GM21717 (cell line): ENCODE data around the gene GPRC5C.

Experiments used
- ATAC-seq: cut with Tn5 transposase; IDR thresholded peaks from one replicate; pipeline ENCODE4 v1.9.1; 2021; ENCODE audit warnings: mild to moderate bottlenecking, moderate library complexity; ENCODE audit not compliant: unreplicated experiment

GPRC5C gene

DNA sequence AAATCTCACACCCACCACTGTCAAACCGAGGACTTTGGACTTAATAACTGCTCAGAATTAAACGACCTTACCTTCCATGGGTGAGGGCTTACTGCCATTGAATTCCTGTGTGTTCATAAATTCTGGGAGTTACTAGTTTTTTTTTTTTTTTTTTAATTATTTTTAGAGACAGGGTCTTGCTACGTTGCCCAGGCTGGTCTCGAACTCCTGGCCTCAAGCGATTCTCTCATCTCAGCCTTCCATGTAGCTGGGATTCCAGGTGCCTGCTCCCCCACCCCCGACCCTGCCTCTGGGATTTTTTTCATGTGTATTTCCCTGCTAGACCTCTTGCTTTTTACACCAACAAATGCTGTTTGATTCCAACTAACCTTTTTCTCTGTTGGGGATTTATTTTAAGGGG lies 19.7 kb downstream of the GPRC5C start:
- no peak for ATAC-seq

DNA sequence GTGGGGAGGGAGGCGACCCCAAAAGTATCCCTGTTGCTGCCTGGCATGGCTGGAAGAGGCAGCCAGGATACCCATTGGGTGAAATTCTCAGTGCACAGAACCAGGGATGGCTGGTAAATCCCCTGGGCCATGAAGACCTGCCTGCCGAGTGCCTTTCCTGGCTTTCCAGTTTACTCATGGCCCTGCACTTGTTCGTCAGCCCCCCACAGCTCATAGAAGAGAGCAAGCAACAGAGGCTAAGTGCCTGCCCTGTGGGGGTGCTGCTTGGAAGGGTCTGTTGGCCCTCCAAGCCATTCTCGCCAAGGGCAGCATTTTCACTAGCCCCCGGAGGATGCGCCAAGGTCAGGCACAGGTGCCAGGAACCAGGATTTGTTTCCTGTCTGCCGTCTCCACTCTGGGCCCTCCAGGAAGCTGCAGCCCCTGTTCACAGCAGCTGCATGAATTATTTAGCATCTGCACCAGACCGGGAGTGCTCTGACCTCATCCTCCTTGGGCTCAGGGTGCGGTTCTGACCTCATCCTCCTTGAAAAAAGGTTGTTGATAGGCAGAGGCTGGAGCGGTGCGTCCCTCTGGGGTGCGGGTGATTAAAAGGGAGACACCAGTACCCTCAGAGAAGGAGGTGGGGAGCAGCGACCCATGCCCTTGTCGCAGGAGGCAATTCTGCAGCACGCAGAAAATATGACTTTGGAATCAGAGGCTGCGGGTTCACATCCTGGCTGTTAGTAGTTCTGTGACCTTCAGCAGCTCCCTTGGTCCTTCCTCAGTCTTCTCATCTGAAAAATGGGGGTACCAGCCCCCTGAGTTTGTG lies 20.3 kb downstream of the GPRC5C start:
- no peak for ATAC-seq

DNA sequence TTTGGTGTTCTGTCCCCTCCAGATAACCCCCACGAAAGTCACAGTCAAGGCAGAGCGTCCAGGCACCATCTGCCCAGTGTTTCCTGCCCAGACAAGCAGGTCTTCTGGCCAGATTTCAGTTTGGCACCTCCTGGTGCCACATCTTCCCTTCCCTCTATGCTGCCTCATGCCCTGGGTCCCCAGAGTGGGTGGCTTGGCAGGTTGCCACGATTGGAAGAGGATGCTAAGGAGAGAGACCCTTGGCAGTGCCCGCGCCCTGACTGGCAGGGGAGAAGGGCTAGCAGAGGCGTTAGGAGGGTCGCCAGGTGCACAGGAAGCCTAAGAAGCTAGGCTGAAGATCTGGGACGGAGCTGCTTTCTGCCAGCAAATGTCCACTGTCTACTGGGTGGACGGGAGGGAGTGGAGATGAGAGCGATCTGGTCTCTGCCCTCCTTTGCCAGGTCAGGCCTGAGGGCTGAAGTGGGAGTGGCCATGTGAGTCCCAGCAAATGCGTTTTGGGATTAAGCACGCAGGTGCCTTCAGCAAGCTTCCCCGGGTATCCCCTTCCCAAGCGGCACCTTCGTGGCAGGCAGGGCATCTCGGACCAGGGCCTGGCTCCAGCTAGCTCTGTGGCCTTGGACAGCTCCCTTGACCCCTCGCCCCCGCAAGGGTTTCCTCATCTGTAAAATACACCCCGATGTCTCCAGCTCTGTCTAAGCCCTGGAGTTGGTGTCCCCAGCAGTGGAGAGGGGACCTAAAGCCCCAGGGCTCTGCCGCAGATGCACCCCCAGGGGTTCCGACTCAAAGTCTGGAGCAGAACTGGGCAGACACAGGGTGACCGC lies 21.2 kb downstream of the GPRC5C start:
- ATAC-seq: no peak

DNA sequence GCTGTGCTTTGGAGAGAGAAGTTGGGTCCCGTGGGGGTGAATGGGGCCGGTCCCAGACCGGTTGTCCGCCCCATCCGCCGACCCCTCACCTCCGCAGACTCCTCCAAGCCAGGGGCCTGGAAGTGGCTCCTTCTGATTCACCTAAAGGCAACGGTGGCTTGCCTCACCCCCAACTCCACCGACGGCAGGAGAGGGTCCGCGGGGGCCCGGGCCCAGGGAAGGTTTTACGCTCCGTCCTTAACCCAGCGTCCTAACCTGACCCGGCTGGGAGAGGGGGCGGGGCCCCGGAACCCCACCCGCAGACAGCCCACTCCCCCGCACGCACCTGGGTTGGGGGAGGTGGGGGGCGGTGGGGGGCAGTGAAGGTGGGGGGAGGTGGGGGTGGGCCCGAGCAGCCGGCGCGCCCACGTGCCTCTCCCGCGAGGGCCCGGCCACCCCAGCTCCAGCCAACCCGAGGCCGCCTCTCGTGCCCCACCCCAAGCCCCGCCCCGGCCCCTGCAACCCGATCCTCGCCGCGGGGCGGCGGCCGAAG lies 21.8 kb downstream of the GPRC5C start:
- ATAC-seq: peak; percentile 15

DNA sequence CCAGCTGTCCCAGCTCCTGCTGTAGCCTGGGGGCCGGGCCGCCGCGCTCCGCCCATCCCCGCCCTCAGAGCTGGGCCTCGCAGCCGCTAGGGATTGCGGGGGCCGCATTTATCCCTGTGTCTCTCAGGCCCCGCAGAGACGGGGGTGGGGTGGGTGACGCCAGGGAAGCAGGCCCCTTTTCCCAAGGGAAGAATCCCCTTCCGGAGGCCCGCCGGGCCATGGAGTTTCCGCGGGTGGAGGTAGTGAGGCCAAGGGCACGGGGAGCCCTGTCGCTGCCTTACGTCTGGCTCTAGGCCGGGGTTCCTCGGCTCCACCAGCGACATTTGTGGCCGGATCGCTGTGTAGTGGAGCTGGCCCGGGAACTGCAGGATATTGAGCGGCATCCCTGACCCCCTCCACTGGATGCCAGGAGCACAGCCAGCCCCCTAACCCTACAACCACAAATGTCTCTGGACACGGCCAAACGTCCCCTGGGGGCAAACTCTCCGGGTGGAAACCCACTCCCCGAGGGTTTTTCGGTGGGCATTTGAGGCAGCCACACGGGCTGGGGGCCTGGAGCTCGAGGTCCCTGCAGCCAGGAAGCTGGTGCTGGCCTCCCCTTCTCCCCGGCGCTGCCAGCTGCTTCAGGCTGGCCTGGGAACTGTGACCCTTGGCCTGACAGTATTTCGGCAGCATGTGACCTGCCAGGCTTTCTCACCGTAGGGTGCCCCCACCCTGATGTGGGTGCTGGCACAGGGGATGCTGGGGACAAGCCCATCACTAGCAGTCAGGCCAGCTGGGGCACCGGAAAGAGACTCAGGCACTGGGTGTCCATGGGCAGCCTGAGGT lies 22.5 kb downstream of the GPRC5C start:
- peak; percentile 57 for ATAC-seq

DNA sequence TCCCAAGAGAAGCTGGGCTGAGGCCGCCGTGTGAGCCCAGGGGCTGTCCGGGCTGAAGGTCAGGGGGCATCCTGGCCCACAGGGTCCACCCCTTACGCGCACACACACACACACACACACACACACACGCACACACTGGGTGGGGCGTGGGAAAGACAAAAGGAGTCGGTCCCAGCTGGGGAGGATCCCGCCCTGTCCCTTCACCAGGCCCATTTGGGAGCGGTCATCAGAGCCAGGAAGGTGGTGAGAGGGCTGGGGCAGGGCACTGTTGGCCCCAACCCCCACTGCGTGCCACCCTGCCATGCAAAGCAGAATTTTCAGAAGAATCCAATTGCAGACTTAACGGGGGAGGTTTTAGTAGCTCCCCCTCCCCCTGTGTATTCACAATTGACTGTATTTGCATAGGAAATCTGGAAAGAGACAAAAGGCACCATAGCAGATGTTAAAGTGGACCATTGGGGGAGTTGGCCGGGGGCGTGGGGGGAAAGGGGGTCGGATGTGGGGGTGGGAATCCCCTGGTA lies 23.2 kb downstream of the GPRC5C start:
- no peak for ATAC-seq

DNA sequence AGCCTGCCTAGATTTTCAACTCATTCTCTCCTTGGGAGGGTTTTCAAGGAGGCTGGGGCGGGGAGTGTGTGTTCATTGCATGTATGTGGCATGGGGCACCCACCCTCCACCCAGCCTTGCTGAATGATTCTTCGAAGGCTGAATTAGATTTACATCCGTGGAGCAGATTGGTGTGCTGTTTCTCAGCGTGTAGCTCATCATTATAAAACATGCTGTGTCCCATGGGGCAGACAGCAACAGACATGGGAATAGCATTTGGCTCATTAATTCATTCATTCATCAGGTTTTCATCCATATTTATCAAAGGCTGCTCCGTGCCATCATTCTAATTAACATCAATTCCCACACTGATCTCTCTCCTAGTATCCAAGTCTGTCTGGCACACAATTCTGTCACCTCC lies 23.9 kb downstream of the GPRC5C start:
- ATAC-seq: no peak

DNA sequence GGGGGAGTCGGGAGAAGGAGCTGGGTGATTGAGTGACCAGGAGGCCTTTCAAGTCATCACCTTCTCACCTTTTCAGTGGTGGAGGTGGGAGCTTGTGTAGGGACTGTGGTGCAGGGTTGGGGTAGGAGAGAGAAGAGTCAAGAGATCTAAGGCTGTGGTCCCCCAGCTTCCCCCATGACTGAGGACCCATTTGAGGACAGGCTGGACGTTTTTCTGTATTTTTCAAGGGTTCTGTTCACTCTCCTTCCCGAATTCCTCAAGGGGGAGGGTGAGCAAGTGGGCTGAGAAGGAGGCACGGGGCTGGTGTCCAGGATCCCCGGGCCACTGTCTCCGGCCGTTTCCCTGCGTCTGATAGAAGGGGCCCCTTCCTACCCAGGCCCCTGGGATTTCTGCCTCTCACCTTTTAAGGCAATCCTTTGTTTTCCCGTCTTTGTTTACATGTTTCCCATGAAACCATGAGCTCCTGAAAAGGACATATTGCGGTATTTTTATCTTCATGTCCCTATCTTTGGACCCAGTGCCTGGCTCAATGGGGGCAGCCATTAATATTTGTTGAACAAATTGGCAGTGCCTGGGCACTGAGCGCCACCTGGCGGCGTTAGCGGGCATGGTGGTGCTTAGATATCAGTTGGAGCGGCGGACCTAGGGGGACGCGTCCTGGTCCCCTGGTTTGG lies 25.4 kb downstream of the GPRC5C start:
- ATAC-seq: no peak

DNA sequence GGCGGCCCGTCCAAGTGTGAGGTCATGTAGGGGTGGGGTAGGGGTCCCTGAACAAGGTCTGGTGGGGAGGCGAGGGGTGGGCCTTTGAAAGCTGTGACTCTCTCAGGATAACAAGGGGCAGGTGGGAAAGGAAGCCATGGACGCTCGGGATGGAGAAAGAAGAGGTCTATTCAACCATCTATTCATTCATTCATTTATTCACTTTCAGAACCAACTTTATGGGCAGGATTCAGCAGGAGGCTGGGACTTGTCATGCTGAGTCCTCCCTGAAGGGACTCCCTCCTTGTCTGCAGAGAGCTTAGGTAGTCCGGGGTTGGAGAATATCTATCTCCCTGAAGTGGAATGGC lies 25.9 kb downstream of the GPRC5C start:
- no peak for ATAC-seq

DNA sequence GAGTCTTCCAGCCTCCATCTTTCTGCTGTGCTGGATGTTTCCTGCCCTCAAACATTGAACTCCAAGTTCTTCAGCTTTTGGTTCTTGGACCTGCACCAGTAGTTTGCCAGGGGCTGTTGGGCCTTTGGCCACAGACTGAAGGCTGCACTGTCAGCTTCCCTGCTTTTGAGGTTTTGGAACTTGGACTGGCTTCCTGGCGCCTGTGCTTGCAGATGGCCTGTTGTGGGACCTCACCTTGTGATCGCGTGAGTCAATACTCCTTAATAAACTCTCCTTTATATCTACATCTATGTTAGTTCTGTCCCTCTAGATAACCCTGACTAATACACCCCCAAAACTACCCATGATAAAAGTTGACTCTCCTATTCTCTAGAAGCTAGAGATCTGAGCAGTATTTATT lies 26.9 kb downstream of the GPRC5C start:
- no peak for ATAC-seq

DNA sequence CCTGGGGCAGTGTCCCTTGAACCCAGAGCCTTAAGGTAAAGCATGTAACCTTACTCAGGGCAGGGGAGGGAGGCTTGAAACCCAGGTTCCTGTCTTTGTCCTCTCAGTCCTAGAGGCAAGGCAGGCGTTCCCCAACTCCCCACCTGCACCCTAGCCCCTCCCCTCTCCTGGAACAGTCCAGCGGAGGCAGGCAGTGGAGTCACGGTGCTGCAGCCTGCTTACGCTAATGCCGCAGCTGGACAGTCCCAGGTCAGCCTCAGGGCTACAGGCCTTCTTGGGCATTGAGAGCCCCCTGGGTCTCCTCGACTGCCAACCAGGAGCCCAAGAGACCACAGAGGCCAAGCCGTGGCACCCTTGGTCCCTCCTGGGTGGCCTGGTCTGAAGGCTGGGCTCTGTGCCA lies 27.7 kb downstream of the GPRC5C start:
- no peak for ATAC-seq

DNA sequence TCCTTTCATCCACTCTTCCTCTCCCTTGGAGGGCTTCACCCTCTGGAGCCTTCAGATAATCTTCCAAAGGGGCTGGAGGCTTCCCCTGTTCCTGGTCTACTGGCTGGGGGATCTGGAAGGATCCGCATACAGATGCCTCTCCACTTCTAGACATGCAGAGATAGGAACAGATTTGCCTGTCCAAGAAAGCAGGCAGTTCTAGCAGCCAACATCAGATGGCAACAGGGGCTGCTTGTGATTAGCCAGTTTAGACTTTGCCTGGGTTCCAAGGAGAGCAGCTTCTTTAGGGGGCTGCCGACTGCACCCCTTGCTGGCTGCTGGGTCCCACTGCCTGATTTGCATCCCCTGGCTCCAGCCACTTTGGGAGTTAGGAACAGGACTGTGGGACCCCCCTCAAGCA lies 28.4 kb downstream of the GPRC5C start:
- no peak for ATAC-seq

DNA sequence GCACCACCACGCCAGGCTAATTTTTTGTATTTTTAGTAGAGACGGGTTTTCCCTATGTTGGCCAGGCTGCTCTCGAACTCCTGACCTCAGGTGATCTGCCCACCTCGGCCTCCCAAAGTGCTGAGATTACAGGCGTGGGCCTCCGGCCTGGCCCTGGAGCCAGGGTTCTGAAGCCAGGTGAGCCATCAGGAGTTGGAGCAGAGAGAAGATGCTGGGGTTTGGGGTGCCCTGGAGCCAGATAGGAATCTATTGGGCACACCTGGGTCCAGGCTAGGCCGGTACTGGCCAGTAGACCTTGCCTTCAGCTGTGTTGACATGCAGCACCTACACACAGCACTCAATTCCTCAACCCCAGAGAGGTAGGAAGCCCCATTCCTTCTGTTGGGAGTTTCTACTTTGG lies 29.1 kb downstream of the GPRC5C start:
- ATAC-seq: no peak

DNA sequence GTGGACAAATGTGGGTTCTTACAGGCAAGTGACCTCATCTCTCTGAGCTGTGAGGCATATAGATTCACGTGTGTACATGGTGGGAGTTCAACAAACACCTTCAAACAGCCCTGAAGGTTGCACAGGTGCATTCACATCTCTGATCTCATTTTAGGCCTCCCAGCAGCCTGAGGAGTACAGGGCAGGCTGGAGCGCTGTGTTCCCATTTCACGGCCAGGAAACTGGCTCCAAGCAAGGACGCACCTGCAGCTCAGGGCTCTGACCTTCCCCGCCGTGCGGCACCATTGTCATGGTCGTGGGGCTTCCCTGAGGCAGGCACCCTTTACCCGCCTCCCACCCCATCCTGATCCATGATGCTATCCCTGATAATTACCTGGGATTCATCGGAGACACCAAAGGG lies 29.7 kb downstream of the GPRC5C start:
- ATAC-seq: no peak

DNA sequence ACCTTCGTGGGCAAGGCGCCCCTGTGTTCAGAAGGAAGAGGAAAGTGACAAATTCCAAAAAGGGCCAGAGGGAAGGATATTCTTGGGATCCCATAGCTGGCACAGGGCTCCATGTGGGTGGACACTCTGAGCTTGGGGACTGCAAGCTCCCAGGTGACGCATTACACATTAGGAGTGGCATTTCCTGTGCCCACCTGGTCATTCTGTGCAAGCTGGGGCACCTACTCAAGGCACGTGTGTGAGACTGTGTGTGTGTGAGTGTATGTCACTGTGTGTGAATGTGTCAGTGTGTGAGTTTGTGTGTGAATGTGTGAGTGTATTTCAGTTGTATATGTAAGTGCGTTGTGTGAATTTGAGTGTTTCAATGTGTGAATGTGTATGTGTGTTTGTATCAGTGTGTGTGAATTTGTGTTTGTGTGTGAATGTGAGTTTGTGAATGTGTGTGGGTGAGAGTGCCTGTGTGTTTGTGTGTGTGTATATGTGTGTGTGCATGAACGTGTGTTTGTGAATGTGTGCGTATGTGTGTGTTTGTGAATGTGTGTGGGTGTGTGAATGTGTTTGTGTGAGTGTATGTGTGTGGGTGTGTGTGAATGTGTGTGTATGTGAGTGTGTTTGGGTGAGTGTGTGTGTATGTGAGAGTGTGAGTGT lies 33.0 kb downstream of the GPRC5C start:
- ATAC-seq: no peak

DNA sequence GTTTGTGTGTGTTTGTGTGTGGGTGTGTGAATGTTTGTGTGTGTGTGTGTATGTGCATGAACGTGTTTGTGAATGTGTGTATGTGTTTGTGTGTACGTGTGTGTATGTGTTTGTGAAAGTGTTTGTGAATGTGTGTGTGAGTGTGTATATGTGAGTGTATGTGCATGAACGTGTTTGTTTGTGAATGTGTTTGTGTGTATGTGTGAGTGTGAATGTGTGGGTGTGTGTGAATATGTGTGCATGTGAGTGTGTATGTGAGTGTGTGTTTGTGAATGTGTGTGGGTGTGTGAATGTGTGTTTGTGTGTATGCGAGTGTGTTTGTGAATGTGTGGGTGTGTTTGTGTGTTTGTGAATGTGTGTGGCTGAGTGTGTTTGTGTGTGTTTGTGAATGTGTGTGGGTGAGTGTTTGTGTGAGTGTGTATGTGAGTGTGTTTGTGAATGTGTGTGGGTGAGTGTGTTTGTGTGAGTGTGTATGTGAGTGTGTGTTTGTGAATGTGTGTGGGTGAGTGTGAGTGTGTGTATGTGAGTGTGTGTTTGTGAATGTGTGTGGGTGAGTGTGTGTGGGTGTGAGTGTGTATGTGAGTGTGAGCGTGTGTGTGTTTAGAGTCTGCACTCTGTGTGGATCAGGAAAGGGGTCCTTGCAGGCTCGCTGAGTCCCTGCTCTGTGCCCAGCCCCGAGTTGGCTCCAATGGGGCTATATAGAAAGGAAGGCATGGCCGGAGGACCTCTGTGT lies 33.7 kb downstream of the GPRC5C start:
- ATAC-seq: no peak

DNA sequence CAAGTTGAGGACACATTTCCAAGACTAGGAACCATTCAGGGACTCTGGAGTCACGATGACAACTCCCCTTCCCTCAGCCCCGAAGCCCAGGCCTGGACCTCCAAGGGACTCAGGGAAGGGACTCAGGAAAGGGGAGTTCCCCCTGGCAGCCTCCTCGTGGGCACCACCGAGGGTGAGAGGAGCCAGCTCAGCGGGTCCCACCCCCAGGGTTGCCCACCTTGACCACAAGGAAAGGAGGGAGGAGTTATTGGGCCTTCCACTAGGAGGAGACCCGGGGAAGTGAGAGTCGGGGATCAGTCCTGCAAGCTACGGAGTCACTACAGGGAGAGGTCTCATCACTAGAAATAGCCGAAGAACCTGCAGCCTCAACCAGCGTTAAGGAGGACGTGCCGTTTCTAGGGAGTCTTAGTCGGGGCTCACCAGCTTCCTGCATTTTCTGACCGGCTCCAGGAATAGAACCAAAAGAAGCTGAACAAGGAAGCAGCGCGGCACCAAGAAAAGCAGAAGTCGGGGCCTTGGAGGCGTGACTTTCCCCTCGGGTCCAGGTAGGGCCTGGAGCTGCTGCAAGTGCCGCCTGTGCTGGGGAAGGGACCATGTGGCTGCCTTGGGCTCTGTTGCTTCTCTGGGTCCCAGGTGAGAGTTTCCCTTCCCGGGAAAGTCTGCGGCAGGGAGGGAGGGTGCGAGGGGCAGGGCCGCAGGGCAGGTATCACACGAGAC lies 34.4 kb downstream of the GPRC5C start, which contains the start of gene CD300A:
Gene CD300A, plus strand, starts transcription at position 524 of the 717 bp plus-strand sequence. Its CDS starts 70 bp downstream, at position 594.
- no peak for ATAC-seq

DNA sequence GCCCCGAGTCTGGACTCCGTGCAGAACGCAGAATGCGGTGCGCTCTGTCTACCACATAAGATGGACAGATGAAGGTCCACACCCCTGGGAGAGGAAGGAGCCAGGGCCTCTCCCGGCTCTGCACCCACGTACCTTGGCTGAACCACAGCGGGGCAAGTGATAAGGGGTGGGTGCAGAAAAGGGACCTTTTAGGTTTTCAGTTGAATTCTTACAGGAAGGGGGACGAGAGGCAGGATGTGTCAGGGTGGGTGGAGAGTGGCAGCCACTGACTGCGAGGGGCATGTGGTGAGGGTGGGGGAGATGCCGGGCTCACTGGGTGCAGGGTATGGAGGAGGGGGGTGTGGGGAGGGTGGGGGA lies 34.9 kb downstream of the GPRC5C start:
- no peak for ATAC-seq
